Activated CD4-positive, alpha-beta T cell treated with anti-CD3 and anti-CD28 coated beads, Interleukin-2, amount 50 U/mL, for 48 hours (primary cell): ENCODE measurements around the gene ZNF778.
"Not testable (repeated sequence)": the region's sequence is repeated elsewhere in the genome, so short reads cannot be mapped to it uniquely, and the experiment has no call there.

Source experiments
- DNase-seq, 2 experiments: peaks; one replicate each; pipeline ENCODE4 v3.0.0-alpha.2; 2020

ZNF778 gene

GRCh38 chr16:89219365-89219764 lies 1.9 kb downstream of the ZNF778 start:
- DNase-seq: no peak

GRCh38 chr16:89221604-89222003 lies 4.1 kb downstream of the ZNF778 start:
- no peak for DNase-seq

GRCh38 chr16:89222931-89223330 lies 5.4 kb downstream of the ZNF778 start:
- no peak for DNase-seq

GRCh38 chr16:89224665-89225064 lies 7.2 kb downstream of the ZNF778 start:
- DNase-seq: no peak

GRCh38 chr16:89230255-89230654 lies 12.8 kb downstream of the ZNF778 start:
- DNase-seq: no peak

GRCh38 chr16:89232107-89232506 lies 14.6 kb downstream of the ZNF778 start:
- no peak for DNase-seq

GRCh38 chr16:89233678-89234490 lies 16.4 kb downstream of the ZNF778 start:
- DNase-seq: no peak

GRCh38 chr16:89237733-89238132 lies 20.2 kb downstream of the ZNF778 start:
- DNase-seq: no peak

GRCh38 chr16:89241187-89242007 lies 23.9 kb downstream of the ZNF778 start:
- DNase-seq: peak; percentile 67 to 73

- no peak for DNase-seq
Measured at GRCh38 chr16:89242795-89243200, 25.3 kb downstream of the ZNF778 start.

GRCh38 chr16:89243664-89244063 lies 26.2 kb downstream of the ZNF778 start:
- DNase-seq: no peak

- DNase-seq: not testable (repeated sequence)
Measured at GRCh38 chr16:89244264-89244663, 26.8 kb downstream of the ZNF778 start.

- DNase-seq: no peak
Measured at GRCh38 chr16:89244754-89245153, 27.3 kb downstream of the ZNF778 start.

- no peak for DNase-seq
Measured at GRCh38 chr16:89246383-89246902, 28.9 kb downstream of the ZNF778 start.

- peak; percentile 93 to 95 for DNase-seq
Measured at GRCh38 chr16:89246903-89247733, 29.6 kb downstream of the ZNF778 start.

- not testable (repeated sequence) for DNase-seq
Measured at GRCh38 chr16:89247734-89248075, 30.2 kb downstream of the ZNF778 start.

- DNase-seq: no peak
Measured at GRCh38 chr16:89248196-89248982, 30.9 kb downstream of the ZNF778 start.

GRCh38 chr16:89253548-89254287 lies 36.2 kb downstream of the ZNF778 start:
- DNase-seq: no peak

- DNase-seq: peak; percentile 75 to 81
Measured at GRCh38 chr16:89256651-89257254, 39.2 kb downstream of the ZNF778 start.

GRCh38 chr16:89257281-89257731 lies 39.8 kb downstream of the ZNF778 start:
- peak in 1 of 2 experiments; percentile 30 for DNase-seq
